ENCODE measurements around the gene RAF1.
"Not testable (repeated sequence)": the region's sequence is repeated elsewhere in the genome, so short reads cannot be mapped to it uniquely, and the experiment has no call there.

GRCh38 chr3:12640853-12641252 lies 23.1 kb downstream of the RAF1 start:
- TF ChIP-seq, protein P1, sequence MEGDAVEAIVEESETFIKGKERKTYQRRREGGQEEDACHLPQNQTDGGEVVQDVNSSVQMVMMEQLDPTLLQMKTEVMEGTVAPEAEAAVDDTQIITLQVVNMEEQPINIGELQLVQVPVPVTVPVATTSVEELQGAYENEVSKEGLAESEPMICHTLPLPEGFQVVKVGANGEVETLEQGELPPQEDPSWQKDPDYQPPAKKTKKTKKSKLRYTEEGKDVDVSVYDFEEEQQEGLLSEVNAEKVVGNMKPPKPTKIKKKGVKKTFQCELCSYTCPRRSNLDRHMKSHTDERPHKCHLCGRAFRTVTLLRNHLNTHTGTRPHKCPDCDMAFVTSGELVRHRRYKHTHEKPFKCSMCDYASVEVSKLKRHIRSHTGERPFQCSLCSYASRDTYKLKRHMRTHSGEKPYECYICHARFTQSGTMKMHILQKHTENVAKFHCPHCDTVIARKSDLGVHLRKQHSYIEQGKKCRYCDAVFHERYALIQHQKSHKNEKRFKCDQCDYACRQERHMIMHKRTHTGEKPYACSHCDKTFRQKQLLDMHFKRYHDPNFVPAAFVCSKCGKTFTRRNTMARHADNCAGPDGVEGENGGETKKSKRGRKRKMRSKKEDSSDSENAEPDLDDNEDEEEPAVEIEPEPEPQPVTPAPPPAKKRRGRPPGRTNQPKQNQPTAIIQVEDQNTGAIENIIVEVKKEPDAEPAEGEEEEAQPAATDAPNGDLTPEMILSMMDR (IDR thresholded peaks at IDR 0.05), result not testable (repeated sequence)
- TF ChIP-seq FOXS1 (CRISPR knock-in tag; IDR thresholded peaks at IDR 0.05); HOXB13 (CRISPR knock-in tag; IDR thresholded peaks at IDR 0.05; ENCODE audit: low read depth); RAD21 (conservative IDR thresholded peaks at IDR 0.05 in 1 of 2, IDR thresholded peaks at IDR 0.05 in 1 of 2); SMC3 (IDR thresholded peaks at IDR 0.05); SREBF2 (IDR thresholded peaks at IDR 0.05); POLR2A (IDR thresholded peaks at IDR 0.05; ENCODE audit: low read length): not testable (repeated sequence)

Measured in A549 (cell line).